CD4-positive, alpha-beta memory T cell (primary cell): Measurements from ENCODE around the gene NHLRC4. TPM values are rescaled to one million over a fixed set of nuclear protein-coding genes. Genes with fewer than 3 reads are reported as not detected.

Experiments
- CTCF ChIA-PET: fragments of 350-600 bp; sonication (Branson Sonifier 250); formaldehyde crosslinking; loops from one replicate; lab custom pipeline; 2021; ENCODE audit warnings: inconsistent platforms; ENCODE audit not compliant: partially characterized antibody; lab: Charles Lee
- POLR2A ChIA-PET: fragments of 350-600 bp; sonication (Branson Sonifier 250); formaldehyde crosslinking; loops from one replicate; lab custom pipeline; 2021; ENCODE audit not compliant: partially characterized antibody; lab: Charles Lee
- DNase-seq, 5 donors: peaks; one replicate each; pipeline versions ENCODE4 v3.0.0 to v3.0.0-alpha.2; 2020 to 2022; ENCODE audit warnings: mixed read lengths in 1 of 5
- H3K27ac ChIP-seq: one replicate; pipeline ENCODE4 v1.7.0; 2013; ENCODE audit warnings: low read depth, low read length
- H3K27me3 ChIP-seq: 2 replicates; pipeline ENCODE4 v1.7.0; 2013; ENCODE audit warnings: mild to moderate bottlenecking, low read length, moderate library complexity; ENCODE audit not compliant: insufficient read depth
- H3K36me3 ChIP-seq: 2 replicates; pipeline ENCODE4 v1.7.0; 2013; ENCODE audit warnings: mild to moderate bottlenecking, low read length, moderate library complexity; ENCODE audit not compliant: insufficient read depth
- H3K4me1 ChIP-seq: 2 replicates; pipeline ENCODE4 v1.7.0; 2013; ENCODE audit warnings: mild to moderate bottlenecking, low read length, moderate library complexity; ENCODE audit not compliant: insufficient read depth
- H3K4me3 ChIP-seq, 2 donors: one replicate each; pipeline ENCODE4 v1.7.0; 2013; ENCODE audit warnings: low read length in 2 of 2, mild to moderate bottlenecking in 1 of 2
- H3K9me3 ChIP-seq, 2 donors: one replicate each; pipeline ENCODE4 v1.7.0; 2013; ENCODE audit warnings: low read length in 2 of 2, control low read depth in 1 of 2; ENCODE audit not compliant: control insufficient read depth in 1 of 2
- H3K27ac Mint-ChIP-seq, 7 donors: one replicate each; pipeline ENCODE4 v1.8.0; 2020 to 2021; ENCODE audit warnings: mixed read lengths in 7 of 7, mild to moderate bottlenecking in 6 of 7, inconsistent platforms in 3 of 7, moderate library complexity in 3 of 7
- H3K27me3 Mint-ChIP-seq, 2 donors: one replicate each; pipeline ENCODE4 v1.8.0; 2020 to 2021; ENCODE audit warnings: mixed read lengths in 2 of 2
- H3K36me3 Mint-ChIP-seq, 2 donors: one replicate each; pipeline ENCODE4 v1.8.0; 2020 to 2021; ENCODE audit warnings: mixed read lengths in 2 of 2, inconsistent platforms in 1 of 2, mild to moderate bottlenecking in 1 of 2
- H3K4me1 Mint-ChIP-seq, 4 donors: one replicate each; pipeline ENCODE4 v1.8.0; 2020 to 2021; ENCODE audit warnings: mixed read lengths in 4 of 4, mild to moderate bottlenecking in 1 of 4
- H3K4me3 Mint-ChIP-seq, 8 donors: one replicate each; pipeline ENCODE4 v1.8.0; 2020 to 2021; ENCODE audit warnings: mixed read lengths in 8 of 8, mild to moderate bottlenecking in 7 of 8, moderate library complexity in 6 of 8, inconsistent platforms in 3 of 8
- H3K9me3 Mint-ChIP-seq, 8 donors: one replicate each; pipeline ENCODE4 v1.8.0; 2020 to 2021; ENCODE audit warnings: mixed read lengths in 8 of 8, mild to moderate bottlenecking in 5 of 8, inconsistent platforms in 3 of 8, moderate library complexity in 1 of 8
- intact Hi-C: fragments of 100-400 bp; cut with micrococcal nuclease; formaldehyde crosslinking; loops from one replicate; pipeline ENCODE4 v1.15.1; 2023
- microRNA-seq: library from miRNA; unstranded; fragments of <30 nt; microRNA quantifications from one replicate; pipeline ENCODE4 v1.2.0, GENCODE V29; 2021; ENCODE audit warnings: borderline replicate concordance, borderline number of aligned reads, borderline microRNAs expressed, mixed read lengths
- polyA plus RNA-seq, 2 donors: library from polyadenylated mRNA; unstranded; fragments of 300-500 nt; fragmentation: Illumina TruSeq; gene quantifications; one replicate each; pipeline ENCODE4 v1.2.3, GENCODE V29; 2021
- total RNA-seq, 2 experiments: library from RNA; stranded (reverse); gene quantifications; one replicate each; pipeline ENCODE4 v1.2.3, GENCODE V29; 2021

Gene NHLRC4
- total and polyA plus RNA-seq, 4 experiments from 2014 or later: 2.1 to 3.2 (median 2.5) TPM

DNA sequence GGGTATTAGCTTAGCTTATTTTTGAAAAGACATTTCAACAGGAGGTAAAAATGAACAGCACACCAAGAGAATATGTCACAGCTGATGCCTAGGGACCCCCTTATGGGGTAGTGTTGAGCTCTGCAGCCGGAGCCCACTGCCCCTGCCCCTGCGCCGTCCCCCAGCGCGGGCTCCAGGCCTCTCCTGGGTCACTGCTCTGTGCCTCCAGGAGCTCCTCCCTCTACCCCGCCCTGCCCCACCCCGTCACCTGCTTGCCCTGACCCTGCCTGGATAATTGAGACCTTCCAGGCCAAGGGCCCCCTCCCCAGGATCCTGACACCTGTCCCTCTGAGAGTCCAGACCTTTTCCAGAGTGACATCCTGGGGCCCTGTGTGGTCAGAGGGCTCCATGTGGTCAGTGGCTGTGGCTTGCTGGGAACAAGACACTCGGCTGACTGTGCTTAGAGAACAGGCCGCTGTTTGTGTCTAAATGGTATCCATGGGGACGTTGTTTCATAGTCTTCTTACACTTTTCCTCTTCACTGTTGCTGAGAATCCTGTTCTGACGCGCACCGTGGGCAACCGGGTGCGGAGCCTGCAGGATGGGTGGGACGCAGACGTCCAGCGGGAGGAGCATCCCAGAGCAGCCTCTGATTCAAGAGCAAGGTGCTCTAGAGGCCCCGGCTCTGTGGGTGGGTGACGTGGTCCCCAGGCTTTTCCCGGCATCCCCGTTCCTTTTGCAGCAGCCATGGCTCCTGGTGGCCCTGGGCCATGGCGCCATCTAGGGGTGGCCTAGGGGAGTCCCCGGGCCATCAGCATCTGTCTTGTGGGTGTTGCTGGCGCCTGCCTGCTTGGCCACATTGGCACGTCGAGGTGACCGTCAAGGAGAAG lies 43.9 kb downstream of the NHLRC4 start:
- intact Hi-C loops: loop anchor here (2.0 kb wide), 1 partner anchor 32 kb away; no protein-coding TSS in a partner anchor
- no peak overlapping the region for H3K4me3 ChIP-seq
- no peaks in the 10 kb centered on the region for H3K27me3 ChIP-seq
- H3K27ac ChIP-seq: no peak overlapping the region
- peak; percentile 44 to 57 (median 51) for DNase-seq
- H3K27ac Mint-ChIP-seq: peak overlapping the region in 3 of 7 donors; percentile 8 to 22 (median 19)
- no peaks in the 10 kb centered on the region for H3K9me3 ChIP-seq
- H3K4me1 ChIP-seq: no peaks in the 10 kb centered on the region
- H3K27me3 Mint-ChIP-seq: no peaks in the 10 kb centered on the region
- ChIA-PET CTCF (interaction anchor here (0.8 to 2.1 kb wide), 2 partner anchors 15 to 23 kb away, joined by 3 to 4 read pairs; no protein-coding TSS in a partner anchor), POLR2A (interaction anchor here (1.1 kb wide), 1 partner anchor 26 kb away, joined by 3 read pairs; the partner anchor contains the start of gene METTL26)
- H3K36me3 Mint-ChIP-seq: peaks cover 0 to 6% of the 10 kb centered on the region in 2 donors
- no peak overlapping the region for H3K4me3 Mint-ChIP-seq
- H3K4me1 Mint-ChIP-seq: peaks cover 3 to 17% (median 9%) of the 10 kb centered on the region in 4 donors
- H3K9me3 Mint-ChIP-seq: no peaks in the 10 kb centered on the region
- no peaks in the 10 kb centered on the region for H3K36me3 ChIP-seq

DNA sequence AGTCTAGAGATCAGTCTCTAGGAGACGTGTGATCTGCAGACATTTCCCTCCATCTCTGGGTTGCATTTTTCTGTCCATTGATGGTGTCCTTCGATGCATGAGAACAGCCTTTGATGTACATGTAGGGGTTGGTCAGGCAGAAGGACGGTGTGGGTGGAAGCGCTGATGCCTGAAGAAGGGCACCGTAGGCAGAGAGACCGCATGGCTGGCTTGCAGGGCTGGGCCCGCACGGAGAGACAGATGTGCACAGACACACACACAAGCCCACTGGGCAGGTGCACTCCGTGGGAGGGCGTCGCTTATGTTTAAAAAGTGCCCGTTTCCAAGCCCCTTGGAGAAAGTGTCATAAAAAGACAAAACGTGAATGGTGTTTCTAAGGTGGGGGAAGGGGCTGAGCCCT lies 48.3 kb downstream of the NHLRC4 start:
- intact Hi-C loops: no loop called here
- H3K9me3 ChIP-seq: no peaks in the 10 kb centered on the region
- Mint-ChIP-seq H3K4me3 (no peak overlapping the region), H3K4me1 (peaks cover 3 to 16% (median 10%) of the 10 kb centered on the region in 4 donors), H3K27ac (no peak overlapping the region), H3K36me3 (peaks cover 0 to 6% of the 10 kb centered on the region in 2 donors), H3K27me3 (no peaks in the 10 kb centered on the region), H3K9me3 (peaks cover 0 to 3% (median 0%) of the 10 kb centered on the region in 8 donors)
- no peak overlapping the region for H3K27ac ChIP-seq
- no peaks in the 10 kb centered on the region for H3K36me3 ChIP-seq
- no peak for DNase-seq
- no peaks in the 10 kb centered on the region for H3K4me1 ChIP-seq
- CTCF ChIA-PET: no interaction called here
- no peaks in the 10 kb centered on the region for H3K27me3 ChIP-seq
- POLR2A ChIA-PET: no interaction called here
- H3K4me3 ChIP-seq: no peak overlapping the region

DNA sequence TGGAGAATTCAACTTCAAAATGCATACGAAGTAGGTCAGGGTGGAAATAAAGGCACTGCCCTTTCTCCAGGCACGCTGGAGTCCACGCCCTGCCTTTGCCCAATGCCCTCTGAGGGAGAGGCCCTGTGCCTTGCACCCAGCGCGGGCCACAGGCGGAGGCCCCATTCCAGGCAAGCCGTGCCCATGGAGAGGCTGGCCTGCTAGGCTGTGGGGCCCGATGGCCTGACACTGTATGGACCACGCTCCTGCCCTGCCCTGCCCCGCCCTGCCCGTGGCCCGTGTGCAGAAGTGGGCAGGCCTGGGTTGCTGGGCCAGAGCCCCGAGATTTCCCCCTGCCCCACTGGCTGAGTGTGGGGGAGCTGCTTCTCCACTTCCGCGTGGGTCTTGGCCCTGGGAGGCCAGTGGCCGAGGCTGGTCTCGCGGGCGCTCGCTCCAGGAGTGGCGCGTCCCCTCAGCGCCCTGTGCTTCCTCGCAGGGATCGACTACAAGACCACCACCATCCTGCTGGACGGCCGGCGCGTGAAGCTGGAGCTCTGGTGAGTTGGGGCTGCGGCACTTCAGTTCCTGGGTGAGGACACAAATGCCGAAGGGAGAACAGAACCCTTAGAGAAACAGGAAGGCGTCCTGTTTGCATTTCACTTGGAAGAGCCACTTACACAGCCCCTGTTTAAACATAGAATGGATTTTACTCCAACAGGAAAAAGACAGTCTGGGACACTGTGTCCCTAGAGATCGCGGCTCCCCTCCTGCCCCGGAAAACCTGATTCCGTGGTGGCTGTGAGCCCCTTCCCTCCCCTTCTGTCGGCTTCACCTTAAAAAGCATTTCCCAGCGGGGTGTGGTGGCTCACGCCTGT lies 50.2 kb downstream of the NHLRC4 start:
- H3K4me3 ChIP-seq: no peak overlapping the region
- H3K9me3 Mint-ChIP-seq: peaks cover 0 to 3% (median 0%) of the 10 kb centered on the region in 8 donors
- H3K27me3 ChIP-seq: no peaks in the 10 kb centered on the region
- ChIA-PET POLR2A (no interaction called here), CTCF (no interaction called here)
- peaks cover 0 to 10% (median 7%) of the 10 kb centered on the region in 4 donors for H3K4me1 Mint-ChIP-seq
- no peaks in the 10 kb centered on the region for H3K4me1 ChIP-seq
- H3K36me3 Mint-ChIP-seq: peaks cover 0 to 6% of the 10 kb centered on the region in 2 donors
- H3K27me3 Mint-ChIP-seq: no peaks in the 10 kb centered on the region
- H3K27ac ChIP-seq: no peak overlapping the region
- H3K27ac Mint-ChIP-seq: no peak overlapping the region
- H3K36me3 ChIP-seq: no peaks in the 10 kb centered on the region
- intact Hi-C loops: no loop called here
- H3K9me3 ChIP-seq: no peaks in the 10 kb centered on the region
- H3K4me3 Mint-ChIP-seq: no peak overlapping the region
- no peak for DNase-seq

DNA sequence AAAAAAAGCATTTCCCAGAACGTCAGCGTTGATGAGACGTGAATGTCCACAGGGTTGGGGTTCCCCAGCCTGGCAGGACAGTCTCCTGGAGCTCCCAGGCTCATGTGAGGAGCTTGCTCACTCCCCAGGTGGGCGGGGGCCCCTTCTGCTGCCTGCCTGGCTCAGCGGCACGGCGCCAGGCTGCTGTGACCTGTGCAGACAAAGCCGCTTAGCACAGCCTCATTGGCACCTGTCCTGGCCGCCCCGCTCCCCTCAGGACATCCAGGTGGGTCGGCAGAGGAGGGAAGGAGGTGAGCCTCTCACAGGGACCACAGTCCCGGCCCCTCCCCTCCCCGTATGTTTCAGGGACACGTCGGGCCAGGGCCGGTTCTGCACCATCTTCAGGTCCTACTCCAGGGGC lies 51.0 kb downstream of the NHLRC4 start:
- intact Hi-C loops: no loop called here
- Mint-ChIP-seq H3K27me3 (no peaks in the 10 kb centered on the region), H3K36me3 (peaks cover 0 to 6% of the 10 kb centered on the region in 2 donors), H3K9me3 (peaks cover 0 to 3% (median 0%) of the 10 kb centered on the region in 8 donors), H3K27ac (no peak overlapping the region), H3K4me1 (peaks cover 0 to 10% (median 7%) of the 10 kb centered on the region in 4 donors), H3K4me3 (no peak overlapping the region)
- Histone ChIP-seq H3K9me3 (no peaks in the 10 kb centered on the region), H3K27ac (no peak overlapping the region), H3K36me3 (no peaks in the 10 kb centered on the region), H3K4me3 (no peak overlapping the region), H3K4me1 (no peaks in the 10 kb centered on the region), H3K27me3 (no peaks in the 10 kb centered on the region)
- DNase-seq: no peak
- POLR2A ChIA-PET: no interaction called here
- CTCF ChIA-PET: no interaction called here

Small RNAs within 50 kb of the gene (microRNA-seq; reads per million reads assigned to microRNA genes)
- gene MIR3176 (1.9 reads per million), gene MIR5587 (not detected)

Other genes starting within 250 kb of the NHLRC4 start
- gene AXIN1, start 214.3 kb upstream of the NHLRC4 start, total RNA-seq: 10 to 100 TPM; 40.3 to 43.0 TPM
- 1 to 10 TPM in 1 of 2 donors, under 1 TPM in 1; 0.67 to 6.0 TPM for gene AXIN1, start 214.3 kb upstream of the NHLRC4 start, polyA plus RNA-seq
- gene MRPL28, start 196.5 kb upstream of the NHLRC4 start, total RNA-seq: 10 to 100 TPM; 27.9 to 29.2 TPM
- 10 to 100 TPM; 58.6 to 59.2 TPM for gene MRPL28, start 196.5 kb upstream of the NHLRC4 start, polyA plus RNA-seq
- 10 to 100 TPM; 72.2 to 73.5 TPM for gene PGAP6, start 185.0 kb upstream of the NHLRC4 start, total RNA-seq
- gene PGAP6, start 185.0 kb upstream of the NHLRC4 start, polyA plus RNA-seq: 10 to 100 TPM; 22.7 to 40.5 TPM
- 10 to 100 TPM; 34.9 to 35.4 TPM for gene NME4, start 169.8 kb upstream of the NHLRC4 start, total RNA-seq
- 10 to 100 TPM; 54.4 to 61.7 TPM for gene NME4, start 169.8 kb upstream of the NHLRC4 start, polyA plus RNA-seq
- 1 to 10 TPM; 5.1 to 7.3 TPM for gene DECR2, start 165.1 kb upstream of the NHLRC4 start, total RNA-seq
- 1 to 10 TPM; 3.4 to 4.1 TPM for gene DECR2, start 165.1 kb upstream of the NHLRC4 start, polyA plus RNA-seq
- 10 to 100 TPM; 41.8 to 42.6 TPM for gene RAB11FIP3, start 141.4 kb upstream of the NHLRC4 start, total RNA-seq
- gene RAB11FIP3, start 141.4 kb upstream of the NHLRC4 start, polyA plus RNA-seq: 1 to 10 TPM in 1 of 2 donors, under 1 TPM in 1; 0.15 to 4.6 TPM
- gene CAPN15, start 39.3 kb upstream of the NHLRC4 start, total RNA-seq: 10 to 100 TPM; 74.0 to 77.4 TPM
- 10 to 100 TPM in 1 of 2 donors, 1 to 10 TPM in 1; 5.3 to 14.1 TPM for gene CAPN15, start 39.3 kb upstream of the NHLRC4 start, polyA plus RNA-seq
- gene PRR35, start 6.6 kb upstream of the NHLRC4 start, total RNA-seq: not detected
- not detected for gene PRR35, start 6.6 kb upstream of the NHLRC4 start, polyA plus RNA-seq
- gene PIGQ, start 3.0 kb downstream of the NHLRC4 start, total RNA-seq: 10 to 100 TPM; 61.4 to 63.3 TPM
- gene PIGQ, start 3.0 kb downstream of the NHLRC4 start, polyA plus RNA-seq: 10 to 100 TPM in 1 of 2 donors, 1 to 10 TPM in 1; 7.2 to 12.5 TPM
- 10 to 100 TPM; 22.0 to 25.6 TPM for gene RAB40C, start 23.1 kb downstream of the NHLRC4 start, total RNA-seq
- 10 to 100 TPM in 1 of 2 donors, 1 to 10 TPM in 1; 6.8 to 17.7 TPM for gene RAB40C, start 23.1 kb downstream of the NHLRC4 start, polyA plus RNA-seq
- under 1 TPM; 0.67 to 0.86 TPM for gene WFIKKN1, start 64.0 kb downstream of the NHLRC4 start, total RNA-seq
- under 1 TPM in 1 of 2 donors, not detected in 1; 0.09 TPM for gene WFIKKN1, start 64.0 kb downstream of the NHLRC4 start, polyA plus RNA-seq
- gene METTL26, start 69.3 kb downstream of the NHLRC4 start, total RNA-seq: 10 to 100 TPM; 68.4 to 74.1 TPM
- gene METTL26, start 69.3 kb downstream of the NHLRC4 start, polyA plus RNA-seq: 100 to 1,000 TPM in 1 of 2 donors, 10 to 100 TPM in 1; 90.1 to 106 TPM
- 10 to 100 TPM; 28.3 to 30.5 TPM for gene MCRIP2, start 74.8 kb downstream of the NHLRC4 start, total RNA-seq
- 10 to 100 TPM; 34.6 to 45.5 TPM for gene MCRIP2, start 74.8 kb downstream of the NHLRC4 start, polyA plus RNA-seq
- 10 to 100 TPM; 18.0 to 19.7 TPM for gene WDR90, start 82.4 kb downstream of the NHLRC4 start, total RNA-seq
- 1 to 10 TPM in 1 of 2 donors, under 1 TPM in 1; 0.96 to 1.7 TPM for gene WDR90, start 82.4 kb downstream of the NHLRC4 start, polyA plus RNA-seq
- 100 to 1,000 TPM; 254 to 263 TPM for gene RHOT2, start 101.1 kb downstream of the NHLRC4 start, total RNA-seq
- 10 to 100 TPM; 46.6 to 54.3 TPM for gene RHOT2, start 101.1 kb downstream of the NHLRC4 start, polyA plus RNA-seq
- gene RHBDL1, start 108.7 kb downstream of the NHLRC4 start, total RNA-seq: 1 to 10 TPM; 2.2 to 2.4 TPM
- 1 to 10 TPM; 2.1 to 2.8 TPM for gene RHBDL1, start 108.7 kb downstream of the NHLRC4 start, polyA plus RNA-seq
- 100 to 1,000 TPM in 1 of 2 experiments, 10 to 100 TPM in 1; 97.2 to 110 TPM for gene STUB1, start 113.4 kb downstream of the NHLRC4 start, total RNA-seq
- gene STUB1, start 113.4 kb downstream of the NHLRC4 start, polyA plus RNA-seq: 100 to 1,000 TPM; 147 to 181 TPM
- gene JMJD8, start 117.3 kb downstream of the NHLRC4 start, total RNA-seq: 10 to 100 TPM; 45.0 to 49.0 TPM
- gene JMJD8, start 117.3 kb downstream of the NHLRC4 start, polyA plus RNA-seq: 10 to 100 TPM; 43.9 to 60.3 TPM
- gene WDR24, start 123.4 kb downstream of the NHLRC4 start, total RNA-seq: 10 to 100 TPM; 15.5 to 16.1 TPM
- 10 to 100 TPM; 10.2 to 12.2 TPM for gene WDR24, start 123.4 kb downstream of the NHLRC4 start, polyA plus RNA-seq
- gene FBXL16, start 138.8 kb downstream of the NHLRC4 start, total RNA-seq: 10 to 100 TPM; 58.4 to 59.5 TPM
- 10 to 100 TPM in 1 of 2 donors, 1 to 10 TPM in 1; 9.3 to 38.6 TPM for gene FBXL16, start 138.8 kb downstream of the NHLRC4 start, polyA plus RNA-seq
- 1 to 10 TPM; 6.9 to 7.7 TPM for gene METRN, start 148.1 kb downstream of the NHLRC4 start, total RNA-seq
- gene METRN, start 148.1 kb downstream of the NHLRC4 start, polyA plus RNA-seq: 10 to 100 TPM in 1 of 2 donors, 1 to 10 TPM in 1; 8.3 to 18.8 TPM
- gene ANTKMT, start 154.1 kb downstream of the NHLRC4 start, total RNA-seq: 10 to 100 TPM; 21.5 to 23.5 TPM
- 10 to 100 TPM; 14.5 to 36.4 TPM for gene ANTKMT, start 154.1 kb downstream of the NHLRC4 start, polyA plus RNA-seq
- gene CCDC78, start 159.4 kb downstream of the NHLRC4 start, total RNA-seq: 1 to 10 TPM; 4.5 to 5.1 TPM
- not detected for gene CCDC78, start 159.4 kb downstream of the NHLRC4 start, polyA plus RNA-seq
- gene HAGHL, start 160.1 kb downstream of the NHLRC4 start, total RNA-seq: 10 to 100 TPM; 17.2 to 24.4 TPM
- gene HAGHL, start 160.1 kb downstream of the NHLRC4 start, polyA plus RNA-seq: 1 to 10 TPM; 2.2 to 4.0 TPM
- gene CIAO3, start 174.0 kb downstream of the NHLRC4 start, total RNA-seq: 10 to 100 TPM; 58.2 TPM
- 10 to 100 TPM; 10.8 to 26.1 TPM for gene CIAO3, start 174.0 kb downstream of the NHLRC4 start, polyA plus RNA-seq
- not detected for gene MSLN, start 193.7 kb downstream of the NHLRC4 start, total RNA-seq
- not detected for gene MSLN, start 193.7 kb downstream of the NHLRC4 start, polyA plus RNA-seq
- gene RPUSD1, start 221.4 kb downstream of the NHLRC4 start, total RNA-seq: 10 to 100 TPM; 26.9 to 31.1 TPM
- 10 to 100 TPM; 19.9 to 29.7 TPM for gene RPUSD1, start 221.4 kb downstream of the NHLRC4 start, polyA plus RNA-seq
- gene CHTF18, start 221.6 kb downstream of the NHLRC4 start, total RNA-seq: 10 to 100 TPM; 42.1 to 46.9 TPM
- gene CHTF18, start 221.6 kb downstream of the NHLRC4 start, polyA plus RNA-seq: 1 to 10 TPM; 3.0 to 6.0 TPM
- gene GNG13, start 233.7 kb downstream of the NHLRC4 start, total RNA-seq: not detected
- not detected for gene GNG13, start 233.7 kb downstream of the NHLRC4 start, polyA plus RNA-seq